IPS-18a (cell line): Measurements from ENCODE around the gene ACOT13.
"Not testable (repeated sequence)": the region's sequence is repeated elsewhere in the genome, so short reads cannot be mapped to it uniquely, and the experiment has no call there.

Experiments used
- H3K27ac ChIP-seq: one replicate; pipeline ENCODE4 v1.5.1; 2013; ENCODE audit warnings: low read length
- H3K27me3 ChIP-seq: one replicate; pipeline ENCODE4 v1.6.1; 2013; ENCODE audit warnings: mild to moderate bottlenecking, low read length; ENCODE audit not compliant: control insufficient read depth, insufficient read depth
- H3K36me3 ChIP-seq: one replicate; pipeline ENCODE4 v1.6.1; 2013; ENCODE audit warnings: low read depth, low read length; ENCODE audit not compliant: control insufficient read depth
- H3K4me1 ChIP-seq: one replicate; pipeline ENCODE4 v1.6.1; 2013; ENCODE audit warnings: low read depth, low read length; ENCODE audit not compliant: control insufficient read depth
- H3K4me3 ChIP-seq: one replicate; pipeline ENCODE4 v1.5.1; 2013; ENCODE audit warnings: low read length
- H3K9ac ChIP-seq: one replicate; pipeline ENCODE4 v1.6.1; 2013; ENCODE audit warnings: mild to moderate bottlenecking, low read length, moderate library complexity
- H3K9me3 ChIP-seq: one replicate; pipeline ENCODE4 v1.6.1; 2013; ENCODE audit warnings: low read depth, low read length; ENCODE audit not compliant: control insufficient read depth

Gene ACOT13

DNA sequence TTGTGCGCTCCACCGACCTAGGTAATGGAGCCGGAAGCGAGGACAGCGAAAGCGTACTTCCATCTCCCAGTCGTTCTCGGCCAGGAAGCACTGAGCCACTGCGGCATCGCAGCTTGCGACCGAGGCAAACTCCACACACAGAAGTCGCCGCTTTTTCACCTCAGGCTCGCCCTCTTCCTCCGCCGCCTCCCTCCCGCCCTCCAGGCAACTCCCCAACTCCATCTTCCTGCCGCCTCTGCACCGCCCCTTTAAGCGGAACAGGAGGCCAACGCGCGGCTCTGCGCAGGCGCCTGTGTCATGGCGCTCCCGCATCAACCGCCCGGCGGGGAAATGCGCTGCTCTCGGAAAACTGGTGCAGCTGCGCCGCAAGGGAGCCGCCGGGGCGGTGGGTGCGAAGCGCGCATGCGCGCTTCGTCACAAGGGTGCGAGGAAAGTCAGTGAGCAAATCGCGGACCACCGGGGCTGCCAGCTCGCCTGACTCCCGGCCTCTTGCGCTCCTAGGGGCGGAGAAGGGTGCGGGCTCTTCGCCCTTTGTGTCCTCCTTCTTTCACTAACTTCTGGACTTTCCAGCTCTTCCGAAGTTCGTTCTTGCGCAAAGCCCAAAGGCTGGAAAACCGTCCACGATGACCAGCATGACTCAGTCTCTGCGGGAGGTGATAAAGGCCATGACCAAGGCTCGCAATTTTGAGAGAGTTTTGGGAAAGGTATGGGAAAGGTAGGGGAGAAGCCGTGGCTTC lies at the start of gene ACOT13, which contains the start of gene TDP2:
Gene ACOT13 (plus strand): TSS at position 437 of the 737 bp plus-strand sequence. CDS start 187 bp downstream, at position 624.
Gene TDP2 (minus strand): TSS at position 259 of the 737 bp plus-strand sequence. CDS start 37 bp downstream, at position 222.
- Histone ChIP-seq H3K4me1 (peaks cover 11% of the 10 kb centered on the region), H3K4me3 (peak within 1 kb of the TSS; percentile 88), H3K36me3 (peaks cover 28% of the 10 kb centered on the region), H3K9me3 (peaks cover 14% of the 10 kb centered on the region), H3K27ac (peak within 1 kb of the TSS; percentile 72), H3K9ac (peak within 1 kb of the TSS; percentile 84), H3K27me3 (no peaks in the 10 kb centered on the region)

- Histone ChIP-seq H3K27ac (no peak overlapping the region), H3K9ac (no peak overlapping the region), H3K4me3 (no peak overlapping the region), H3K27me3 (no peaks in the 10 kb centered on the region), H3K36me3 (no peaks in the 10 kb centered on the region), H3K9me3 (no peaks in the 10 kb centered on the region), H3K4me1 (no peaks in the 10 kb centered on the region)
These were observed 47.2 kb upstream of the ACOT13 start for GRCh38 chr6:24619661-24620060.

GRCh38 chr6:24620637-24621036 lies 46.2 kb upstream of the ACOT13 start:
- Histone ChIP-seq H3K27ac (no peak overlapping the region), H3K4me3 (no peak overlapping the region), H3K9ac (no peak overlapping the region), H3K36me3 (no peaks in the 10 kb centered on the region), H3K4me1 (no peaks in the 10 kb centered on the region), H3K27me3 (no peaks in the 10 kb centered on the region), H3K9me3 (no peaks in the 10 kb centered on the region)

DNA sequence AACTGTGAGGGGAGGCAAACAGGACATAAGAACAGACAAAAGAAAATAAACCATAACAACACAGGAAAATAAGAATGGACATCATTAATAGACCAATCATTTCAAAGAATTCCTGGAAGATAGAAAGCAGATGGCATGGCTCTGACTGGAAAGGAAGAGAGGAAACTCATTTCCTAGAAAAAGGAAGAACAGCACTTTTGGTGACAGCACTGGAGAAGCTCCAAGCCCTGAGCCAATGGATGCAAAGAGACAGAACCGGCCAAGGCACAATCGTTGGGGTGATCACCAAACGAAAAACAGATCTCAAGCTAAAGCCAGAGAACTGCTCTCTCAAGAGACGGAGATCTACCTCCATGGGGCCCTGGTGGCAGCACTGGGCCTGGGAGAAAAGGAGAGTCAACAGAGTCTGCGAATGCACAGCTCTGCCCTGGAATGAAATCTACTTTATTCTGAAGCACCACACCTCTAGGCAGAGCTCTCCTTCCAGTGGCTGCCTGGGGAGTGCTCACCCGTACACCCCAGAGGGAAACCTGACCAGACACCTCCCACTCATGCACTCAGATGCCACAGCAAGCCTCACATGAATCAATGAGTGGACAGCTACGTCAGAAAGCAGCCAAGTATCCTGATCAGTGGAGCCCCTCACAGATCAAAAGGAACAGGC lies 45.1 kb upstream of the ACOT13 start:
- H3K27ac ChIP-seq = no peak overlapping the region
- H3K4me1 ChIP-seq = no peaks in the 10 kb centered on the region
- no peaks in the 10 kb centered on the region for H3K9me3 ChIP-seq
- no peaks in the 10 kb centered on the region for H3K27me3 ChIP-seq
- H3K36me3 ChIP-seq = no peaks in the 10 kb centered on the region
- H3K4me3 ChIP-seq = no peak overlapping the region
- no peak overlapping the region for H3K9ac ChIP-seq

DNA sequence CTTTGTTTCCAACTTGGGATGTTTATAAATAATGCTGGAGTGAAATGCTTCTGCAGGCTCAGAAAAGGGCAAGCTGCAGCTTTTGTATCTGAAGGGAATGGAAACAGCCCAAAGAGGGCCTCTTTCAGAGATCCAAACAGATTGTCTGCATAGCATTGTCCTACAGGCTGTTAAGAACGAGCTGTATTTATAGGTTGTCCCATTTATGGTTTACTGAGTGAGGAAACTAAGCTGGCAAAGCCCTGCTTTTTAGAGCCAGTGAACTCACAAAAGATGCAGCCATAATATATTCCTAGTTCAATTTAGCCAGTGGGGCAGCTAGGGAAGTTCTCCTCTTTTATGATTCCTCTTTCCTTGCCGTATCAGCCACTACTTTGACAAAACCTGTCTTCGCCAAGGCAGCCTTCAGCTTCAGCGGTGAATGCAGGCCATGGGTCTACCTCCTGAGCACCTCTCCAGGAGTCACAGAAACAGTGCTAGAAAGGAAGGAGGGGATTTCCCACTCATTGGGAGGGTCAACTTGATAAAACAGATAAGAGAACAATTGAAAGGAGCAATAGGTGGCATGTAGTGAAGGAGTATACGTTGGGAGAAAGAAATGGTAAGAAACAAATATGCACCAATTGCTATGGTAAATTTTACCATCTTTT lies 35.9 kb upstream of the ACOT13 start:
- no peak overlapping the region for H3K4me3 ChIP-seq
- peaks cover 24% of the 10 kb centered on the region for H3K4me1 ChIP-seq
- H3K27ac ChIP-seq = no peak overlapping the region
- H3K36me3 ChIP-seq = no peaks in the 10 kb centered on the region
- no peaks in the 10 kb centered on the region for H3K27me3 ChIP-seq
- no peak overlapping the region for H3K9ac ChIP-seq
- H3K9me3 ChIP-seq = no peaks in the 10 kb centered on the region

DNA sequence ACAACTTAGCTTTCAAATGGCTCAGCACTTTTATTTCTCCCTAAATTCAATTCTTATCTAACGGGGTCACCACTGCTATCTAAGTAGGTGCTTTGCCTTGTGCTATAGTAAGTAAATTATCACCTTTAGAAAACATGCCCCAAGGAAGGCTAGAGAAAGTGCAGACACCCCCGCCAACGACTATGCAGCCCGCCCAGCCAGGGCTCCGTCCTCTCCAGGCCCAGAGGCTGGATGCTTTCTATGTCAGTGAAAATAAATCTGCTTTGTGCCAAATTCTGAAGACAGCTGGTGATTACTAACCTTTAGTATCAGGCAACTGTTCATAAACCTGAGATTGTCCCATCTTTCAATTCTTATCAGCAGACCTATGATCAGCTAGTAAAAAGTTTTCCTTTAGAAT lies 35.2 kb upstream of the ACOT13 start:
- Histone ChIP-seq H3K36me3 (no peaks in the 10 kb centered on the region), H3K4me3 (no peak overlapping the region), H3K27ac (no peak overlapping the region), H3K27me3 (no peaks in the 10 kb centered on the region), H3K9ac (no peak overlapping the region), H3K4me1 (peaks cover 24% of the 10 kb centered on the region), H3K9me3 (no peaks in the 10 kb centered on the region)

DNA sequence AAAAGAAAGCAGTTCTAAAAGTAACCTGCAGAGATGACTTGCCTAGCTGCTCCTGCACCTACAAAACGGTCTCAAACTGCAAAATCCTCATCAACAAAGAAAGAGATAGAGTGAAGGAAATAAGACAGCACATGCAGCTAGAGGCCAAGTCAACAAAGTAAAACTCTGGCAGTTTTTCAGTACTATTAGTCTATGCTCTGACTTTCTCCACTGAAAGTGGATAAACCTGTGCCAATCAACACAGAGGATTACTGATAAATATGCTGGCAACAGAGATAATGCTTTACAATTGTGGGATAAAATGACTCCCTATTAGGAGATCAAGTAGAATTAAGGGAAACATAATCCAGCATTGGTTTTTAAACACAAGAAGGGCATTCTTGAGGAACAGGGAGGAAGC lies 34.3 kb upstream of the ACOT13 start:
- Histone ChIP-seq H3K4me1 (peaks cover 24% of the 10 kb centered on the region), H3K9me3 (no peaks in the 10 kb centered on the region), H3K36me3 (no peaks in the 10 kb centered on the region), H3K9ac (no peak overlapping the region), H3K27me3 (no peaks in the 10 kb centered on the region), H3K27ac (no peak overlapping the region), H3K4me3 (no peak overlapping the region)

DNA sequence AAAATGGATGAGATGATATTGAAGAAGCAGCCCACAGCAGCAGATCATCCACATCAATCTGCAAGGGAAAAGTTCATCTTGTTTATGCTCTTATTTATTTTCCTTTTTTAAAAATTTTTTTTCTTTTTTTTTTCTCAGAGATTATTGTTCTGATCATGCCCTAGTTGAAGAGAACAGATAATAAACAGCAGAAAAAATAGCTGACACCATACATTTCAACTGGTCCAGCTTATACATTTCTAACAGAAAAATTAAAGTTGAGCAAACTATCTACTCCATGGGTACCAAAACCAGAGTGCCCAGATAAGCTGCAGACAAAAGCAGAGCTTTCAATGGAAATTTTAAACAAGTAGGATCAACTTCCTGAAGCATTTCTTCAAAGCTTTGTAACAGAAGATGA lies 30.2 kb upstream of the ACOT13 start:
- Histone ChIP-seq H3K9me3 (no peaks in the 10 kb centered on the region), H3K27ac (no peak overlapping the region), H3K27me3 (no peaks in the 10 kb centered on the region), H3K4me3 (no peak overlapping the region), H3K36me3 (no peaks in the 10 kb centered on the region), H3K9ac (no peak overlapping the region), H3K4me1 (peaks cover 14% of the 10 kb centered on the region)

DNA sequence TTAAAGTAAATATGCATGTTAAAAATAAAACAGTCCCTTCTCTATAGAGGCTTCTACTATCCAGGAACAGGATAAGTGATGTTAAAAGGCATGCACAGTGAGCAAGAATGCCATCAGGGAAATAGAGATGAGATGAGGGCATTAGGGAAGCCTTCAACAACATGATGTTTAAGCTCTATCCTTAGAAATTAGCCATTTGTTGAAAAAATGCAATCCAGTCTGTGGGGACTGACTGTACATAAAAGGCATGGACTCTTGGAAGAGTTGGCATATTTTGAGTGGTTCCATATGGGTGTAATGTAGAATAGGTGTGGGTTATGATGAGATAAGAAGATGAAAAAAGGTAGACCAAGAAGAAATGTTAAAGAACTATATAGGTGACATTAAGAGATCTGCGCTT lies 26.7 kb upstream of the ACOT13 start:
- no peaks in the 10 kb centered on the region for H3K36me3 ChIP-seq
- H3K9me3 ChIP-seq = no peaks in the 10 kb centered on the region
- peaks cover 12% of the 10 kb centered on the region for H3K27me3 ChIP-seq
- no peak overlapping the region for H3K9ac ChIP-seq
- no peak overlapping the region for H3K27ac ChIP-seq
- H3K4me1 ChIP-seq = peaks cover 6% of the 10 kb centered on the region
- H3K4me3 ChIP-seq = no peak overlapping the region

DNA sequence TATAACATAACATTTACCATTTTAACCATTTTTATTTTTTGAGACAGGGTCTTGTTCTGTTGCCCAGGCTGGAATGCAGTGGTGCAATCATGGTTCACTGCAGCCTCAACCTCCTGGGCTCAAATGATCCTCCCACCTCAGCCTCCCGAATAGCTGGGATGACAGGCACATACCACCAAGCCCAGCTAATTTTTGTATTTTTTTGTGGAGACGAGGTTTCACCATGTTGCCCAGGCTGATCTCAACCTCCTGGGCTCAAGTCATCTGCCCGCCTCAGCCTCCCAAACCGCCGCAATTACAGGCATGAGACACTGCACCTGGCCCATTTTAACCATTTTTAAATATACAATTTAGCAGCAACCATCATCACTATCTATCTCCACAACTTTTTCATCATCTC lies 26.2 kb upstream of the ACOT13 start:
- not testable (repeated sequence) for H3K9ac ChIP-seq

GRCh38 chr6:24642061-24642460 lies 24.8 kb upstream of the ACOT13 start:
- Histone ChIP-seq H3K27ac (no peak overlapping the region), H3K9me3 (no peaks in the 10 kb centered on the region), H3K27me3 (peaks cover 15% of the 10 kb centered on the region), H3K9ac (no peak overlapping the region), H3K36me3 (no peaks in the 10 kb centered on the region), H3K4me1 (peaks cover 6% of the 10 kb centered on the region), H3K4me3 (no peak overlapping the region)

More for the DNA sequence above, 26.2 kb upstream of the ACOT13 start:
- H3K36me3 ChIP-seq, H3K4me3 ChIP-seq, H3K9me3 ChIP-seq, H3K4me1 ChIP-seq, H3K27ac ChIP-seq: not testable (repeated sequence)
- H3K27me3 ChIP-seq = peaks cover 15% of the 10 kb centered on the region
